Liver (tissue), 9 donors: ENCODE measurements around the gene OLIG2. TPM values are rescaled to one million over a fixed set of nuclear protein-coding genes. Genes with fewer than 3 reads are reported as not detected.
A peak's percentile ranks its signal among the peaks of the same experiment; 100 is the strongest.

Experiments used
- DNase-seq: peaks from one replicate; pipeline ENCODE4 v3.0.0-alpha.2; 2017; ENCODE audit warnings: low spot score
- H3K27ac ChIP-seq, 2 donors: one replicate each; pipeline ENCODE4 v1.7.0; 2013; ENCODE audit warnings: inconsistent platforms in 2 of 2, low read length in 2 of 2, control low read depth in 1 of 2, low read depth in 1 of 2, mild to moderate bottlenecking in 1 of 2
- H3K27me3 ChIP-seq, 4 donors: one replicate each; pipeline versions ENCODE4 v1.6.1 to v1.7.0; 2013; ENCODE audit warnings: low read length in 3 of 4, inconsistent platforms in 1 of 4, mild to moderate bottlenecking in 1 of 4, moderate library complexity in 1 of 4; ENCODE audit not compliant: control insufficient read depth in 4 of 4, insufficient read depth in 4 of 4
- H3K36me3 ChIP-seq, 4 donors: one replicate each; pipeline versions ENCODE4 v1.6.1 to v1.7.0; 2013; ENCODE audit warnings: low read length in 3 of 4, mild to moderate bottlenecking in 3 of 4, low read depth in 1 of 4, moderate library complexity in 1 of 4; ENCODE audit not compliant: control insufficient read depth in 4 of 4, insufficient read depth in 3 of 4
- H3K4me1 ChIP-seq, 4 donors: one replicate each; pipeline versions ENCODE4 v1.6.1 to v1.7.0; 2013; ENCODE audit warnings: low read length in 3 of 4, mild to moderate bottlenecking in 3 of 4, moderate library complexity in 1 of 4; ENCODE audit not compliant: control insufficient read depth in 4 of 4, insufficient read depth in 4 of 4
- H3K4me3 ChIP-seq, 3 donors: one replicate each; pipeline versions ENCODE4 v1.6.1 to v1.7.0; 2013; ENCODE audit warnings: low read length in 3 of 3, control low read depth in 1 of 3, low read depth in 1 of 3, mild to moderate bottlenecking in 1 of 3
- H3K9ac ChIP-seq, 2 donors: one replicate each; pipeline ENCODE4 v1.7.0; 2013; ENCODE audit warnings: low read length in 2 of 2, mild to moderate bottlenecking in 2 of 2, moderate library complexity in 2 of 2, control low read depth in 1 of 2, low read depth in 1 of 2
- H3K9me3 ChIP-seq, 4 donors: one replicate each; pipeline versions ENCODE4 v1.6.1 to v1.7.0; 2013; ENCODE audit warnings: low read length in 3 of 4; ENCODE audit not compliant: control insufficient read depth in 4 of 4
- CTCF ChIP-seq: fragments of 150-350 bp; IDR thresholded peaks from 2 replicates; pipeline ENCODE4 v1.5.1; 2017; ENCODE audit warnings: improper control_type of control experiment, low read depth, low read length; ENCODE audit not compliant: missing input control
- EGR1 ChIP-seq, 2 donors: IDR thresholded peaks; 2 replicates each; pipeline ENCODE4 v1.6.1; 2016 to 2018; ENCODE audit warnings: antibody characterized with exemption in 2 of 2, low read depth in 2 of 2
- FOXA1 ChIP-seq: IDR thresholded peaks from 2 replicates; pipeline ENCODE4 v1.6.1; 2016; ENCODE audit warnings: antibody characterized with exemption
- FOXA2 ChIP-seq: IDR thresholded peaks from 2 replicates; pipeline ENCODE4 v1.6.1; 2016; ENCODE audit warnings: antibody characterized with exemption
- HNF4G ChIP-seq: IDR thresholded peaks from 2 replicates; pipeline ENCODE4 v1.6.1; 2016; ENCODE audit warnings: antibody characterized with exemption
- JUND ChIP-seq, 2 donors: IDR thresholded peaks; 2 replicates each; pipeline ENCODE4 v1.6.1; 2016; ENCODE audit warnings: antibody characterized with exemption in 2 of 2
- MAX ChIP-seq: IDR thresholded peaks from 2 replicates; pipeline ENCODE4 v1.6.1; 2016; ENCODE audit warnings: antibody characterized with exemption
- NR2F2 ChIP-seq: IDR thresholded peaks from 2 replicates; pipeline ENCODE4 v1.6.1; 2016; ENCODE audit warnings: antibody characterized with exemption
- RAD21 ChIP-seq, 2 donors: IDR thresholded peaks; 2 replicates each; pipeline ENCODE4 v1.6.1; 2016; ENCODE audit warnings: antibody characterized with exemption in 2 of 2, mild to moderate bottlenecking in 2 of 2
- RXRA ChIP-seq, 2 donors: IDR thresholded peaks; 2 replicates each; pipeline ENCODE4 v1.6.1; 2017 to 2018; ENCODE audit warnings: antibody characterized with exemption in 2 of 2, mild to moderate bottlenecking in 1 of 2
- SP1 ChIP-seq: IDR thresholded peaks from 2 replicates; pipeline ENCODE4 v1.6.1; 2018; ENCODE audit warnings: antibody characterized with exemption, mild to moderate bottlenecking
- TAF1 ChIP-seq: conservative IDR thresholded peaks from 2 replicates; pipeline ENCODE4 v1.6.1; 2016; ENCODE audit warnings: antibody characterized with exemption, mild to moderate bottlenecking
- YY1 ChIP-seq: IDR thresholded peaks from 2 replicates; pipeline ENCODE4 v1.6.1; 2016; ENCODE audit warnings: antibody characterized with exemption, mild to moderate bottlenecking
- ZBTB33 ChIP-seq: IDR thresholded peaks from 2 replicates; pipeline ENCODE4 v1.6.1; 2016; ENCODE audit warnings: antibody characterized with exemption
- WGBS: extraction: QIAGEN DNeasy Blood & Tissue Kit; methylation state at CpG from one replicate; pipeline ENCODE4 v1.1.7; 2013; 5-methylcytosine and 5-hydroxymethylcytosine counted together
- polyA plus RNA-seq, 2 donors: library from polyadenylated mRNA; stranded (reverse) in 1 of 2; unstranded in 1 of 2; fragments of 200-250 nt in 1 of 2; fragments of >200 nt in 1 of 2; fragmentation: Nextera tagmentation in 1 of 2; extraction: Ambion mirVana in 1 of 2; gene quantifications; one replicate each; pipeline versions ENCODE4 v1.2.1 to v1.2.3, GENCODE V29; 2013 to 2015
- total RNA-seq, 2 donors: library from RNA; depleted of rRNA; stranded (reverse); fragments of >200 nt; gene quantifications; one replicate each; pipeline ENCODE4 v1.2.3, GENCODE V29; 2014
- donor health status: healthy.
- donor health status: healthy.
- donor health status: healthy.
- donor health status: healthy.
- donor health status: healthy.

Gene OLIG2
- total and polyA plus RNA-seq, 4 donors, result not detected

- H3K9me3 ChIP-seq, result no peaks in the 10 kb centered on the region
- H3K36me3 ChIP-seq, result no peaks in the 10 kb centered on the region
- H3K4me3 ChIP-seq, result no peak overlapping the region
- TF ChIP-seq MAX (no peak), RAD21 (IDR thresholded peaks at IDR 0.05) (no peak), RXRA (IDR thresholded peaks at IDR 0.05) (no peak), YY1 (no peak), JUND (IDR thresholded peaks at IDR 0.05) (no peak), HNF4G (no peak), CTCF (no peak), FOXA2 (no peak), ZBTB33 (no peak), EGR1 (IDR thresholded peaks at IDR 0.05; ENCODE audit: low read depth in 2 of 2) (no peak), FOXA1 (no peak), SP1 (no peak), NR2F2 (no peak), TAF1 (no peak)
- H3K27ac ChIP-seq, result no peak overlapping the region
- H3K4me1 ChIP-seq, result peaks cover 0 to 22% (median 20%) of the 10 kb centered on the region in 4 donors
- H3K27me3 ChIP-seq, result no peaks in the 10 kb centered on the region
- 94% methylated on average over 11 of the region's 11 CpGs for WGBS
- DNase-seq, result no peak
- H3K9ac ChIP-seq, result no peak overlapping the region
These were observed 31.7 kb downstream of the OLIG2 start for GRCh38 chr21:33057385-33057940.

- DNase-seq, result no peak
- Histone ChIP-seq H3K4me1 (peaks cover 0 to 22% (median 20%) of the 10 kb centered on the region in 4 donors), H3K9me3 (no peaks in the 10 kb centered on the region), H3K4me3 (no peak overlapping the region), H3K27ac (no peak overlapping the region), H3K9ac (no peak overlapping the region), H3K27me3 (no peaks in the 10 kb centered on the region), H3K36me3 (no peaks in the 10 kb centered on the region)
- TF ChIP-seq FOXA1, result no peak
- WGBS, result 50% methylated on average over 6 of the region's 6 CpGs
These were observed 32.8 kb downstream of the OLIG2 start for GRCh38 chr21:33058527-33058926.

GRCh38 chr21:33058957-33059356, 33.2 kb downstream of the OLIG2 start:
- no peak overlapping the region for H3K9ac ChIP-seq
- H3K9me3 ChIP-seq, result no peaks in the 10 kb centered on the region
- H3K4me1 ChIP-seq, result peaks cover 0 to 22% (median 20%) of the 10 kb centered on the region in 4 donors
- DNase-seq, result no peak
- no peak overlapping the region for H3K4me3 ChIP-seq
- TF ChIP-seq MAX (peak; percentile 8), YY1 (no peak)
- H3K36me3 ChIP-seq, result no peaks in the 10 kb centered on the region
- 37% methylated on average over 6 of the region's 6 CpGs for WGBS
- H3K27me3 ChIP-seq, result peaks cover 0 to under 1% (median 0%) of the 10 kb centered on the region in 4 donors
- H3K27ac ChIP-seq, result no peak overlapping the region
